Activated naive CD8-positive, alpha-beta T cell treated with anti-CD3 and anti-CD28 coated beads, Interleukin-2, amount 50 U/mL, for 24 hours (primary cell): ENCODE results near the gene TNFRSF25.
"Not testable (repeated sequence)": the region's sequence is repeated elsewhere in the genome, so short reads cannot be mapped to it uniquely, and the experiment has no call there.

Source experiments
- ATAC-seq: fragments of 150-1000 bp; cut with Tn5 transposase; one replicate; pipeline ENCODE4 v1.10.0; 2021
- DNase-seq: peaks from one replicate; pipeline ENCODE4 v3.0.0; 2021
- H3K27ac Mint-ChIP-seq: one replicate; pipeline ENCODE4 v1.8.0; 2021; ENCODE audit warnings: mild to moderate bottlenecking, mixed read lengths
- H3K27me3 Mint-ChIP-seq: one replicate; pipeline ENCODE4 v1.8.0; 2021; ENCODE audit warnings: mixed read lengths
- H3K36me3 Mint-ChIP-seq: one replicate; pipeline ENCODE4 v1.8.0; 2021; ENCODE audit warnings: low read depth, mixed read lengths
- H3K4me1 Mint-ChIP-seq: one replicate; pipeline ENCODE4 v1.8.0; 2021; ENCODE audit warnings: mixed read lengths
- H3K4me3 Mint-ChIP-seq: one replicate; pipeline ENCODE4 v1.8.0; 2021; ENCODE audit warnings: mild to moderate bottlenecking, moderate library complexity, mixed read lengths
- H3K9me3 Mint-ChIP-seq: one replicate; pipeline ENCODE4 v1.8.0; 2021; ENCODE audit warnings: mixed read lengths

Gene TNFRSF25

GRCh38 chr1:6496365-6496721, 30.4 kb upstream of the TNFRSF25 start:
- Mint-ChIP-seq H3K36me3 (no peaks in the 10 kb centered on the region), H3K4me1 (peaks cover 20% of the 10 kb centered on the region), H3K27ac (no peak overlapping the region), H3K27me3 (peaks cover 3% of the 10 kb centered on the region), H3K4me3 (no peak overlapping the region), H3K9me3 (no peaks in the 10 kb centered on the region)
- no peak for ATAC-seq
- no peak for DNase-seq

- Mint-ChIP-seq H3K36me3 (no peaks in the 10 kb centered on the region), H3K27ac (no peak overlapping the region), H3K4me3 (no peak overlapping the region), H3K4me1 (peaks cover 23% of the 10 kb centered on the region), H3K27me3 (no peaks in the 10 kb centered on the region), H3K9me3 (no peaks in the 10 kb centered on the region)
- ATAC-seq: no peak
- no peak for DNase-seq
These were observed 29.8 kb upstream of the TNFRSF25 start for GRCh38 chr1:6495540-6496364.

- no peaks in the 10 kb centered on the region for H3K27me3 Mint-ChIP-seq
- no peak overlapping the region for H3K4me3 Mint-ChIP-seq
- ATAC-seq (no peak), DNase-seq (no peak)
- H3K9me3 Mint-ChIP-seq: no peaks in the 10 kb centered on the region
- H3K4me1 Mint-ChIP-seq: peaks cover 23% of the 10 kb centered on the region
- no peaks in the 10 kb centered on the region for H3K36me3 Mint-ChIP-seq
- no peak overlapping the region for H3K27ac Mint-ChIP-seq
These were observed 29.1 kb upstream of the TNFRSF25 start for GRCh38 chr1:6495041-6495441.

GRCh38 chr1:6494627-6495026, 28.7 kb upstream of the TNFRSF25 start:
- ATAC-seq: no peak
- Mint-ChIP-seq H3K27ac (no peak overlapping the region), H3K4me3 (no peak overlapping the region), H3K36me3 (no peaks in the 10 kb centered on the region), H3K4me1 (peaks cover 23% of the 10 kb centered on the region), H3K9me3 (no peaks in the 10 kb centered on the region), H3K27me3 (no peaks in the 10 kb centered on the region)
- DNase-seq: no peak

GRCh38 chr1:6493834-6494223, 27.9 kb upstream of the TNFRSF25 start:
- H3K4me3 Mint-ChIP-seq, H3K27me3 Mint-ChIP-seq, H3K27ac Mint-ChIP-seq, DNase-seq, ATAC-seq, H3K36me3 Mint-ChIP-seq, H3K9me3 Mint-ChIP-seq: not testable (repeated sequence)
- H3K4me1 Mint-ChIP-seq: peaks cover 23% of the 10 kb centered on the region

- no peaks in the 10 kb centered on the region for H3K9me3 Mint-ChIP-seq
- H3K4me3 Mint-ChIP-seq: peak overlapping the region; percentile 82
- no peaks in the 10 kb centered on the region for H3K36me3 Mint-ChIP-seq
- H3K27ac Mint-ChIP-seq: peak overlapping the region; percentile 82
- H3K4me1 Mint-ChIP-seq: peaks cover 15% of the 10 kb centered on the region
- H3K27me3 Mint-ChIP-seq: peaks cover 2% of the 10 kb centered on the region
- DNase-seq: no peak
- ATAC-seq: no peak
These were observed 26.0 kb upstream of the TNFRSF25 start for GRCh38 chr1:6491966-6492365.

- H3K27me3 Mint-ChIP-seq: peaks cover 6% of the 10 kb centered on the region
- DNase-seq (peak; percentile 31), ATAC-seq (peak; percentile 13)
- H3K4me3 Mint-ChIP-seq: peak within 1 kb of the TSS; percentile 82
- H3K36me3 Mint-ChIP-seq: no peaks in the 10 kb centered on the region
- H3K4me1 Mint-ChIP-seq: peaks cover 15% of the 10 kb centered on the region
- no peaks in the 10 kb centered on the region for H3K9me3 Mint-ChIP-seq
- peak within 1 kb of the TSS; percentile 82 for H3K27ac Mint-ChIP-seq
These were observed 25.5 kb upstream of the TNFRSF25 start, which contains the start of gene PLEKHG5 for GRCh38 chr1:6491480-6491962. TSS of gene PLEKHG5 (minus strand) at chr1:6491667. CDS start at chr1:6477571, 14,096 bp downstream.

- peaks cover 11% of the 10 kb centered on the region for H3K27me3 Mint-ChIP-seq
- DNase-seq (no peak), ATAC-seq (no peak)
- peak overlapping the region; percentile 82 for H3K27ac Mint-ChIP-seq
- H3K4me1 Mint-ChIP-seq: peaks cover 18% of the 10 kb centered on the region
- peak overlapping the region; percentile 82 for H3K4me3 Mint-ChIP-seq
- H3K9me3 Mint-ChIP-seq: no peaks in the 10 kb centered on the region
- no peaks in the 10 kb centered on the region for H3K36me3 Mint-ChIP-seq
These were observed 25.1 kb upstream of the TNFRSF25 start for GRCh38 chr1:6491081-6491449.

- no peaks in the 10 kb centered on the region for H3K36me3 Mint-ChIP-seq
- H3K27me3 Mint-ChIP-seq: peaks cover 13% of the 10 kb centered on the region
- ATAC-seq: peak; percentile 62
- H3K4me3 Mint-ChIP-seq: peak overlapping the region; percentile 82
- H3K4me1 Mint-ChIP-seq: peaks cover 20% of the 10 kb centered on the region
- peak; percentile 76 for DNase-seq
- no peak overlapping the region for H3K27ac Mint-ChIP-seq
- H3K9me3 Mint-ChIP-seq: no peaks in the 10 kb centered on the region
These were observed 24.5 kb upstream of the TNFRSF25 start for GRCh38 chr1:6490181-6491080.

- H3K36me3 Mint-ChIP-seq: no peaks in the 10 kb centered on the region
- peaks cover 13% of the 10 kb centered on the region for H3K27me3 Mint-ChIP-seq
- ATAC-seq: peak; percentile 57
- peak; percentile 84 for DNase-seq
- peaks cover 20% of the 10 kb centered on the region for H3K4me1 Mint-ChIP-seq
- H3K27ac Mint-ChIP-seq: no peak overlapping the region
- H3K9me3 Mint-ChIP-seq: no peaks in the 10 kb centered on the region
- H3K4me3 Mint-ChIP-seq: peak overlapping the region; percentile 82
These were observed 23.8 kb upstream of the TNFRSF25 start for GRCh38 chr1:6489799-6490180.

- ATAC-seq: no peak
- no peak overlapping the region for H3K4me3 Mint-ChIP-seq
These were observed 23.4 kb upstream of the TNFRSF25 start for GRCh38 chr1:6489383-6489765.

GRCh38 chr1:6488602-6489382, 22.8 kb upstream of the TNFRSF25 start:
- H3K27ac Mint-ChIP-seq: no peak overlapping the region
- peaks cover 20% of the 10 kb centered on the region for H3K4me1 Mint-ChIP-seq
- no peak for DNase-seq
- no peaks in the 10 kb centered on the region for H3K36me3 Mint-ChIP-seq
- ATAC-seq: no peak
- H3K4me3 Mint-ChIP-seq: no peak overlapping the region
- peaks cover 22% of the 10 kb centered on the region for H3K27me3 Mint-ChIP-seq
- no peaks in the 10 kb centered on the region for H3K9me3 Mint-ChIP-seq

More at GRCh38 chr1:6489383-6489765, 23.4 kb upstream of the TNFRSF25 start:
- Mint-ChIP-seq H3K27me3 (peaks cover 17% of the 10 kb centered on the region), H3K36me3 (no peaks in the 10 kb centered on the region), H3K4me1 (peaks cover 20% of the 10 kb centered on the region), H3K27ac (no peak overlapping the region), H3K9me3 (no peaks in the 10 kb centered on the region)
- DNase-seq: no peak

- Mint-ChIP-seq H3K36me3 (no peaks in the 10 kb centered on the region), H3K4me3 (no peak overlapping the region), H3K4me1 (peaks cover 15% of the 10 kb centered on the region), H3K9me3 (no peaks in the 10 kb centered on the region), H3K27me3 (peaks cover 26% of the 10 kb centered on the region), H3K27ac (no peak overlapping the region)
- DNase-seq: no peak
- no peak for ATAC-seq
These were observed 22.0 kb upstream of the TNFRSF25 start for GRCh38 chr1:6487804-6488484.
